Measurements from ENCODE around the gene ARRDC4.

DNA sequence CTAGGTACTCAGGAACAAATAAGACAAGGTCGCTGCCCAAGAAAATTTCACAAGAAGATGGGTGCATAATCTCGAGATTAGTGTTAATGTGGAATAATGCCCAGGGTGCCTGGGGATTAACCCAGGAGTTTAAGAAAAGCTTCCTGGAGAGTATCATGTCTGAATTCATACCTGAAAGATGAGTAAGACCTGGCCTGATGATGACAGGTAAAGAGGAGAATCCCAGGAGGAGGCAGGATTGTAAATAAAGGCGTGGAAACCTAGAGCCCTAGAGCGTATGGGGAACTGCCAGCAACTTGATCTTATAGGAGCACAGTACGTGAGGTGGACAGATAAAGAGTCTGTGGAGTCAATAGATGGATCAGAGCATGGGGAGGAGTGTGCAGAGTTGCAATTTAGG lies 43.0 kb downstream of the ARRDC4 start:
- TF ChIP-seq ZNF512 (CRISPR knock-in tag; IDR thresholded peaks at IDR 0.05; ENCODE audit: borderline replicate concordance), result no peak
- TF ChIP-seq E2F5 (CRISPR knock-in tag; IDR thresholded peaks at IDR 0.05), result no peak
- TF ChIP-seq ESRRA (CRISPR knock-in tag; IDR thresholded peaks at IDR 0.05; ENCODE audit: borderline replicate concordance), result no peak
